Lung (tissue), 12 donors: Measurements from ENCODE around the gene ABCB6. TPM values are rescaled to one million over a fixed set of nuclear protein-coding genes. Genes with fewer than 3 reads are reported as not detected.

ENCODE experiments used
- ATAC-seq: fragments of 200-7000 bp; cut with Tn5 transposase; one replicate; pipeline ENCODE4 v1.9.1; 2020; ENCODE audit warnings: moderate number of reproducible peaks; ENCODE audit not compliant: insufficient read depth, low FRiP score
- DNase-seq, 3 donors: peaks; one replicate each; pipeline ENCODE4 v3.0.0-alpha.2; 2013 to 2017
- H3K27ac ChIP-seq, 2 donors: one replicate each; pipeline ENCODE4 v1.5.1; 2013; ENCODE audit warnings: mild to moderate bottlenecking in 2 of 2, moderate library complexity in 2 of 2, control low read depth in 1 of 2, inconsistent platforms in 1 of 2, low read depth in 1 of 2, low read length in 1 of 2
- H3K27me3 ChIP-seq, 3 donors: one replicate each; pipeline ENCODE4 v1.5.1; 2013; ENCODE audit warnings: low read length in 2 of 3; ENCODE audit not compliant: control insufficient read depth in 3 of 3, insufficient read depth in 3 of 3
- H3K36me3 ChIP-seq, 4 donors: one replicate each; pipeline ENCODE4 v1.5.1; 2013; ENCODE audit warnings: low read length in 4 of 4, mild to moderate bottlenecking in 1 of 4, moderate library complexity in 1 of 4; ENCODE audit not compliant: control insufficient read depth in 4 of 4, insufficient read depth in 4 of 4
- H3K4me1 ChIP-seq, 5 donors: one replicate each; pipeline ENCODE4 v1.5.1; 2013; ENCODE audit warnings: low read length in 5 of 5, mild to moderate bottlenecking in 2 of 5, moderate library complexity in 1 of 5; ENCODE audit not compliant: control insufficient read depth in 5 of 5, insufficient read depth in 5 of 5
- H3K4me3 ChIP-seq: one replicate; pipeline ENCODE4 v1.5.1; 2013; ENCODE audit warnings: mild to moderate bottlenecking, control low read depth, moderate library complexity
- H3K9ac ChIP-seq, 2 donors: one replicate each; pipeline ENCODE4 v1.5.1; 2013; ENCODE audit warnings: low read length in 2 of 2, control low read depth in 1 of 2; ENCODE audit not compliant: insufficient read depth in 1 of 2
- H3K9me3 ChIP-seq, 4 donors: one replicate each; pipeline ENCODE4 v1.5.1; 2013; ENCODE audit warnings: low read length in 3 of 4, mild to moderate bottlenecking in 1 of 4, moderate library complexity in 1 of 4; ENCODE audit not compliant: control insufficient read depth in 4 of 4, insufficient read depth in 3 of 4
- WGBS, 2 donors: extraction: QIAGEN DNeasy Blood & Tissue Kit; methylation state at CpG; one replicate each; pipeline ENCODE4 v1.1.7; 2013; 5-methylcytosine and 5-hydroxymethylcytosine counted together
- polyA plus RNA-seq, 2 donors: library from polyadenylated mRNA; stranded (reverse); fragments of 200-250 nt; gene quantifications; one replicate each; pipeline ENCODE4 v1.2.1, GENCODE V29; 2013
- total RNA-seq, 2 donors: library from RNA; depleted of rRNA in 1 of 2; stranded (reverse); fragments of >200 nt in 1 of 2; gene quantifications; one replicate each; pipeline ENCODE4 v1.2.1, GENCODE V29; 2014 to 2021
- TF ChIP-seq, protein P1 (sequence below): IDR thresholded peaks from 2 replicates; pipeline ENCODE4 v1.5.1; 2012; ENCODE audit warnings: mild to moderate bottlenecking; ENCODE audit errors: control extremely low read depth, extremely low read depth
- donor health status: control.
- donor health status: control.
- donor health status: Bipolar disorder and iron deficiency.
- donor health status: healthy.
- donor health status: DM: yes; HTN: yes; CAD: no.

Gene ABCB6
- total and polyA plus RNA-seq, 4 donors = 17.2 to 49.4 (median 34.0) TPM

DNA sequence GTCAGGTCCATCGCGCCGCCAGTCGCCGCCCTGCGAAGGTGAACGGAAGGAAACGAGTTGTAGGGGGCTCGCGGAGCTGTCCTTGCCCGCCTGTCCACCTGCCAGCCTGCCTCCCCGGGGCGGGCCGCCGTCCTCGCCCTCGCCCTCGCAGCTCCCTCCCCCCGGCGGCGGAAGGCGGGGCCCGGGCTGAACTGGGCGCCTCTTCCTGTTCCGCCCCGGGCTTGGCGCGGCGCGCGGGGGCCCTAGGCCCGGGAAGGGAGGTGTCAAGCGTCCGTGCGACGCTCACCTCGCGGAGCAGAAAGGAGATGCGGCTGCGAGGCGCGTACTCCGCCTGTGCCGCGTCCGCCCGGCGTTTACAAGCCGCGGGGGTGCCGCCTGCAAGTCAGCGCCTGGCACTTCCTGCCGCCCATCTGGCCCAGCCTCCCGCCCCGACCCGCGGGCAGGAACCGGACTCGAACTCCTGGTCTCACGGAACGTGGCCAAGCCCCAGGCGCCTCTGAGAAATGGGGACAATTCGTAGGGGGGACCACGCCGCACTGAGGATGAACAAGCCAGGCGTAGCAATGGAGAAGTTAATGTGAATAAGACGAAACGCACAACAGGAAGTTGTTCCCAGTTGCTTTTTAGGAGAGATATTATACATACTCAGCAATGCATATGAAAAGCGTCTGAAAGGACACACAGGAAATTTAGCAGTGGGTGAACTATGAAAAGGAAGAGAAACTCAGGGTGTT, 41.8 kb downstream of the ABCB6 start, which contains the start of gene CNPPD1:
Gene CNPPD1 (minus strand): TSS at position 108 of the 734 bp plus-strand sequence. CDS start 97 bp downstream, at position 11.
- Histone ChIP-seq H3K36me3 (peaks cover 21 to 48% (median 29%) of the 10 kb centered on the region in 4 donors), H3K9ac (peak within 1 kb of the TSS; percentile 57 to 84), H3K27me3 (no peaks in the 10 kb centered on the region), H3K9me3 (no peaks in the 10 kb centered on the region), H3K27ac (peak within 1 kb of the TSS; percentile 98 to 100), H3K4me1 (peaks cover 3 to 23% (median 8%) of the 10 kb centered on the region in 5 donors), H3K4me3 (peak within 1 kb of the TSS; percentile 79)
- TF ChIP-seq, protein P1, sequence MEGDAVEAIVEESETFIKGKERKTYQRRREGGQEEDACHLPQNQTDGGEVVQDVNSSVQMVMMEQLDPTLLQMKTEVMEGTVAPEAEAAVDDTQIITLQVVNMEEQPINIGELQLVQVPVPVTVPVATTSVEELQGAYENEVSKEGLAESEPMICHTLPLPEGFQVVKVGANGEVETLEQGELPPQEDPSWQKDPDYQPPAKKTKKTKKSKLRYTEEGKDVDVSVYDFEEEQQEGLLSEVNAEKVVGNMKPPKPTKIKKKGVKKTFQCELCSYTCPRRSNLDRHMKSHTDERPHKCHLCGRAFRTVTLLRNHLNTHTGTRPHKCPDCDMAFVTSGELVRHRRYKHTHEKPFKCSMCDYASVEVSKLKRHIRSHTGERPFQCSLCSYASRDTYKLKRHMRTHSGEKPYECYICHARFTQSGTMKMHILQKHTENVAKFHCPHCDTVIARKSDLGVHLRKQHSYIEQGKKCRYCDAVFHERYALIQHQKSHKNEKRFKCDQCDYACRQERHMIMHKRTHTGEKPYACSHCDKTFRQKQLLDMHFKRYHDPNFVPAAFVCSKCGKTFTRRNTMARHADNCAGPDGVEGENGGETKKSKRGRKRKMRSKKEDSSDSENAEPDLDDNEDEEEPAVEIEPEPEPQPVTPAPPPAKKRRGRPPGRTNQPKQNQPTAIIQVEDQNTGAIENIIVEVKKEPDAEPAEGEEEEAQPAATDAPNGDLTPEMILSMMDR = no peak
- ATAC-seq = peak; percentile 88
- WGBS, 2 donors = 0 to 1% methylated on average over 52 to 69 of the region's 69 CpGs
- DNase-seq = peak; percentile 78 to 88 (median 81)

GRCh38 chr2:219175928-219176817, 42.6 kb downstream of the ABCB6 start:
- TF ChIP-seq, protein P1 = no peak
- H3K36me3 ChIP-seq = peaks cover 15 to 41% (median 23%) of the 10 kb centered on the region in 4 donors
- peaks cover 3 to 23% (median 8%) of the 10 kb centered on the region in 5 donors for H3K4me1 ChIP-seq
- DNase-seq = peak in 2 of 3 donors; percentile 47 to 49
- no peaks in the 10 kb centered on the region for H3K9me3 ChIP-seq
- 2 to 3% methylated on average over 37 to 45 of the region's 45 CpGs for WGBS, 2 donors
- H3K4me3 ChIP-seq = peak overlapping the region; percentile 79
- H3K27me3 ChIP-seq = no peaks in the 10 kb centered on the region
- peak overlapping the region; percentile 57 to 79 for H3K9ac ChIP-seq
- peak; percentile 5 for ATAC-seq
- H3K27ac ChIP-seq = peak overlapping the region; percentile 98 to 99

DNA sequence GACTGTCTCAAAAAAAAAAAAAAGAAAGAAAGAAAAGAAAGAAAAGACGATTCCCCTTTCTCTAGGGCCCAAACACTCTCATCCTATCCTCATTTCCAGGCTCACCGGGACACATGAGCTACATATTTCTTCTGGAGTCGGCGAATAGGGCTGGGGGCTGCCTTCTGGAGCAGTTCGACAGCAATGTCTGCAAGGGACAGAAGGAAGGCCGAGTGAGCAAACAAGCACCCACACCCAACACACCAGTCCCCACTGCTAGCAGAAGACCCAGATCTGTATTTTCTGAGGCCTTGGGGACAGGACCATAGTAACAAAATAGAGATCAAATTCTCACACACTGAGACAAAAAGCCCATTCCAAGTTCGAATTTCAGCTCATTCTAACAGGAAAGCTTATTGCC, 43.3 kb downstream of the ABCB6 start:
- Histone ChIP-seq H3K27me3 (no peaks in the 10 kb centered on the region), H3K4me3 (no peak overlapping the region), H3K27ac (peak overlapping the region in 1 of 2 donors; percentile 98), H3K36me3 (peaks cover 13 to 34% (median 16%) of the 10 kb centered on the region in 4 donors), H3K4me1 (peaks cover 3 to 23% (median 8%) of the 10 kb centered on the region in 5 donors), H3K9me3 (no peaks in the 10 kb centered on the region), H3K9ac (peak overlapping the region in 1 of 2 donors; percentile 79)
- TF ChIP-seq, protein P1 = no peak
- DNase-seq = no peak
- no peak for ATAC-seq
- 86 to 91% methylated on average over 7 of the region's 7 CpGs for WGBS, 2 donors
